H9 (cell line): ENCODE measurements around the gene RCSD1. TPM values are rescaled to one million over a fixed set of nuclear protein-coding genes. Genes with fewer than 3 reads are reported as not detected.

Experiments used
- DNase-seq: peaks from one replicate; pipeline ENCODE4 v3.0.0-alpha.2; 2017
- H2AFZ ChIP-seq: one replicate; pipeline ENCODE4 v1.6.1; 2013; ENCODE audit warnings: mild to moderate bottlenecking, low read length, control low read depth, moderate library complexity
- H2AK5ac ChIP-seq: 2 replicates; pipeline ENCODE4 v1.6.1; 2013; ENCODE audit warnings: low read length, control low read depth, mixed read lengths; ENCODE audit not compliant: insufficient read length
- H2BK120ac ChIP-seq: one replicate; pipeline ENCODE4 v1.6.1; 2013; ENCODE audit warnings: low read depth, mild to moderate bottlenecking, low read length, control low read depth, inconsistent platforms; ENCODE audit not compliant: poor library complexity, severe bottlenecking
- H2BK12ac ChIP-seq: 2 replicates; pipeline ENCODE4 v1.6.1; 2013; ENCODE audit warnings: low read length, control low read depth, mixed read lengths, low read depth; ENCODE audit not compliant: insufficient read length
- H2BK15ac ChIP-seq: 2 replicates; pipeline ENCODE4 v1.6.1; 2013; ENCODE audit warnings: low read depth, low read length, control low read depth
- H2BK20ac ChIP-seq: one replicate; pipeline ENCODE4 v1.6.1; 2013; ENCODE audit warnings: low read depth, mild to moderate bottlenecking, low read length, control low read depth, inconsistent platforms; ENCODE audit not compliant: poor library complexity, severe bottlenecking
- H2BK5ac ChIP-seq: 2 replicates; pipeline ENCODE4 v1.6.1; 2013; ENCODE audit warnings: low read length, control low read depth, mixed read lengths; ENCODE audit not compliant: insufficient read length
- H3K14ac ChIP-seq: 2 replicates; pipeline ENCODE4 v1.6.1; 2013; ENCODE audit warnings: low read length, control low read depth; ENCODE audit not compliant: insufficient read depth
- H3K18ac ChIP-seq: 2 replicates; pipeline ENCODE4 v1.6.1; 2013; ENCODE audit warnings: low read depth, mild to moderate bottlenecking, mixed read lengths, low read length, control low read depth; ENCODE audit not compliant: insufficient read length
- H3K23ac ChIP-seq: 2 replicates; pipeline ENCODE4 v1.6.1; 2013; ENCODE audit warnings: low read length, control low read depth, mixed read lengths, low read depth; ENCODE audit not compliant: insufficient read length
- H3K23me2 ChIP-seq: 2 replicates; pipeline ENCODE4 v1.6.1; 2013; ENCODE audit warnings: low read depth, mild to moderate bottlenecking, mixed read lengths, low read length, control low read depth; ENCODE audit not compliant: insufficient read length, poor library complexity, severe bottlenecking
- H3K27ac ChIP-seq: 2 replicates; pipeline ENCODE4 v1.5.1; 2013; ENCODE audit warnings: low read length, control low read depth, mixed read lengths, low read depth; ENCODE audit not compliant: insufficient read length
- H3K27me3 ChIP-seq: 2 replicates; pipeline ENCODE4 v1.6.1; 2013; ENCODE audit warnings: low read length, control low read depth, inconsistent platforms; ENCODE audit not compliant: insufficient read depth
- H3K4ac ChIP-seq: 2 replicates; pipeline ENCODE4 v1.6.1; 2013; ENCODE audit warnings: low read depth, mild to moderate bottlenecking, control low read depth, inconsistent platforms, low read length, moderate library complexity
- H3K4me1 ChIP-seq: 2 replicates; pipeline ENCODE4 v1.6.1; 2013; ENCODE audit warnings: low read length, control low read depth, inconsistent platforms; ENCODE audit not compliant: insufficient read depth
- H3K4me2 ChIP-seq: 2 replicates; pipeline ENCODE4 v1.6.1; 2013; ENCODE audit warnings: low read length, control low read depth, mixed read lengths; ENCODE audit not compliant: insufficient read length, insufficient read depth
- H3K56ac ChIP-seq: 2 replicates; pipeline ENCODE4 v1.6.1; 2013; ENCODE audit warnings: low read depth, mild to moderate bottlenecking, mixed read lengths, low read length, control low read depth; ENCODE audit not compliant: insufficient read length
- H3K79me1 ChIP-seq: 2 replicates; pipeline ENCODE4 v1.6.1; 2013; ENCODE audit warnings: low read depth, mild to moderate bottlenecking, moderate library complexity, low read length, control low read depth, inconsistent platforms; ENCODE audit not compliant: insufficient read depth, poor library complexity, severe bottlenecking
- H3K79me2 ChIP-seq: 2 replicates; pipeline ENCODE4 v1.6.1; 2013; ENCODE audit warnings: low read length, control low read depth, inconsistent platforms; ENCODE audit not compliant: insufficient read depth
- H3K9ac ChIP-seq: 2 replicates; pipeline ENCODE4 v1.6.1; 2013; ENCODE audit warnings: low read length, control low read depth, mixed read lengths; ENCODE audit not compliant: insufficient read length; ENCODE audit errors: extremely low read depth
- H3K9me3 ChIP-seq: one replicate; pipeline ENCODE4 v1.6.1; 2013; ENCODE audit warnings: low read depth, low read length, inconsistent platforms; ENCODE audit not compliant: control insufficient read depth
- H3T11ph ChIP-seq: one replicate; pipeline ENCODE4 v1.6.1; 2013; ENCODE audit warnings: mild to moderate bottlenecking, low read length, control low read depth, inconsistent platforms
- H4K20me1 ChIP-seq: one replicate; pipeline ENCODE4 v1.6.1; 2013; ENCODE audit not compliant: control insufficient read depth, insufficient read length, insufficient read depth
- H4K5ac ChIP-seq: 2 replicates; pipeline ENCODE4 v1.6.1; 2013; ENCODE audit warnings: low read depth, mild to moderate bottlenecking, mixed read lengths, low read length, control low read depth; ENCODE audit not compliant: insufficient read length
- H4K8ac ChIP-seq: replicated peaks from 2 replicates; pipeline ENCODE4 v1.6.1; 2013; ENCODE audit warnings: low read length, control low read depth, mixed read lengths, low read depth; ENCODE audit not compliant: insufficient read length
- H4K91ac ChIP-seq: 2 replicates; pipeline ENCODE4 v1.6.1; 2013; ENCODE audit warnings: low read depth, mild to moderate bottlenecking, moderate library complexity, mixed read lengths, low read length, control low read depth; ENCODE audit not compliant: insufficient read length
- H3K27ac Mint-ChIP-seq, 3 experiments: 2 replicates in 2 of 3; 3 replicates in 1 of 3; pipeline ENCODE4 v1.8.0; 2020 to 2021; ENCODE audit warnings: mixed read lengths in 3 of 3, mild to moderate bottlenecking in 1 of 3, moderate library complexity in 1 of 3
- H3K27me3 Mint-ChIP-seq: 2 replicates; pipeline ENCODE4 v1.8.0; 2021; ENCODE audit warnings: low read depth, mild to moderate bottlenecking, moderate library complexity, mixed read lengths
- H3K36me3 Mint-ChIP-seq, 3 experiments: 2 replicates in 2 of 3; 3 replicates in 1 of 3; pipeline ENCODE4 v1.8.0; 2020 to 2021; ENCODE audit warnings: low read depth in 3 of 3, mixed read lengths in 3 of 3; ENCODE audit not compliant: insufficient read depth in 1 of 3
- H3K4me1 Mint-ChIP-seq, 2 experiments: 2 replicates each; pipeline ENCODE4 v1.8.0; 2020; ENCODE audit warnings: mixed read lengths in 2 of 2
- H3K4me3 Mint-ChIP-seq, 2 experiments: 2 replicates in 1 of 2; 3 replicates in 1 of 2; pipeline ENCODE4 v1.8.0; 2020 to 2021; ENCODE audit warnings: mild to moderate bottlenecking in 2 of 2, mixed read lengths in 2 of 2, moderate library complexity in 1 of 2
- H3K9me3 Mint-ChIP-seq, 2 experiments: 2 replicates in 1 of 2; 3 replicates in 1 of 2; pipeline ENCODE4 v1.8.0; 2020; ENCODE audit warnings: mild to moderate bottlenecking in 2 of 2, mixed read lengths in 2 of 2, moderate library complexity in 1 of 2
- WGBS: extraction: QIAGEN DNeasy Blood & Tissue Kit; methylation state at CpG from one replicate; pipeline ENCODE4 v1.1.7; 2013; ENCODE audit warnings: missing lambda C conversion rate, low lambda C conversion rate, mixed read lengths; ENCODE audit not compliant: insufficient read length; ENCODE audit errors: extremely low coverage; 5-methylcytosine and 5-hydroxymethylcytosine counted together
- long read RNA-seq: library from polyadenylated mRNA; unstranded; transcript quantifications from one replicate; pipeline ENCODE4 v2.0.0, GENCODE V29; 2020
- total RNA-seq: library from RNA; stranded (reverse); gene quantifications from 2 replicates; pipeline ENCODE4 v1.2.1, GENCODE V29; 2021
- TF ChIP-seq, protein P1 (sequence below): fragments of 200-600 bp; sonication (generic); conservative IDR thresholded peaks from 3 replicates; pipeline ENCODE4 v1.8.0; 2021; ENCODE audit warnings: antibody characterized with exemption, mild to moderate bottlenecking

The RCSD1 gene, protein sequence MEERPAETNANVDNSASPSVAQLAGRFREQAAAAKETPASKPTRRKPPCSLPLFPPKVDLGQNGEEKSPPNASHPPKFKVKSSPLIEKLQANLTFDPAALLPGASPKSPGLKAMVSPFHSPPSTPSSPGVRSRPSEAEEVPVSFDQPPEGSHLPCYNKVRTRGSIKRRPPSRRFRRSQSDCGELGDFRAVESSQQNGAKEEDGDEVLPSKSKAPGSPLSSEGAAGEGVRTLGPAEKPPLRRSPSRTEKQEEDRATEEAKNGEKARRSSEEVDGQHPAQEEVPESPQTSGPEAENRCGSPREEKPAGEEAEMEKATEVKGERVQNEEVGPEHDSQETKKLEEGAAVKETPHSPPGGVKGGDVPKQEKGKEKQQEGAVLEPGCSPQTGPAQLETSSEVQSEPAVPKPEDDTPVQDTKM
- 0.13 and 0.26 TPM in 2 replicates for total RNA-seq
- long read RNA-seq, result 0 reads

DNA sequence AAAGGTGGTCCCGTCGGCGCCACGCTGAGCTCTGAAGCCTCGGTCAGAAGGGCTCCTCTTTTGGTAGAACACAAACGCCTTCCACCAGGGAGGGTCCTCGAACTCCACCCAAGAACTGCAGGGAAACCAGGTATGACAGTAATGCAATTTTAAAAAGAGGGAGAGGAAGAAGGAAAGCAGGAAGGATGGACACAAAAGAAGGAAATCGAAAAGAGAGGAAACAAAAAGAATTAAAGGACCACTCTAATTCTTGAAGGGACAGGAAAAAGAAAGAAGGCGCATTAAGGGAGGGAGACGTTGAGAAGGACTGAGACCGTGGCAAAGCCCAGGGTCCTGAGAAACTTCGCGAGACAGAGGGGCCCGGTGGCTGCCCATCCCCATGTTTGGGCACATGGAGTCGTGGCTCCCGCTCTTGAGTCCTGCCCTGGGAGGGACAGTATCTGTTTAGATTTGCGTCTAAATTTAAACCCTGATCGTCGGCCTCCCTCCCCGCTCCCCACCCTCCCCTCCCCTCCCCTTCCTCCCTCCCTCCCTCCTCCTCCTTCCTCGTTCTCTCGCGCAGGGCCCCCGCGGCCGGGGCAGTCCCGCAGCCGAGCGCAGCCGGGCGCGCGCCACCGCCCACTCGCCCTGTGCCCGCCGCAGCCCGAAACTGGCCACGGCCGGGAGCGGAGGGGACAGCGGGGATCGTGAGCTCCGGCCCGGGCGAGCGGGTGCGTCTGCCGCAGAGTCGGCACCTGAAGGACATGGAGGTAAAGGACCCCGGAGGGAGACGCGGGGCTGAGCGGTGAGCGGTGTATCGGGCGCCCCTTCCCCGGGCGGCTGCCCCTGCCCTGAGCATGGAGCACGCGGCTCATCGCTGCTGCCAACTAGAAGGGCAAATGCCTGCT, at the start of gene RCSD1:
Gene RCSD1, plus strand, starts transcription at position 552 of the 887 bp plus-strand sequence. Its CDS starts 192 bp downstream, at position 744.
- Histone ChIP-seq H2BK15ac (no peak within 1 kb of the TSS), H3K27me3 (peaks cover 21% of the 10 kb centered on the region), H3T11ph (no peak within 1 kb of the TSS), H3K18ac (no peak within 1 kb of the TSS), H3K14ac (peak within 1 kb of the TSS; percentile 42), H3K23ac (no peak within 1 kb of the TSS), H3K4me2 (peak within 1 kb of the TSS; percentile 84), H3K23me2 (peaks cover 5% of the 10 kb centered on the region), H3K9me3 (no peaks in the 10 kb centered on the region), H4K20me1 (no peaks in the 10 kb centered on the region), H3K9ac (no peak within 1 kb of the TSS), H2AK5ac (no peak within 1 kb of the TSS), H2BK5ac (no peak within 1 kb of the TSS), H4K91ac (no peak within 1 kb of the TSS), H2BK120ac (no peak within 1 kb of the TSS), H2BK12ac (no peak within 1 kb of the TSS), H2AFZ (no peak within 1 kb of the TSS), H4K8ac (no peak within 1 kb of the TSS), H3K4me1 (peaks cover 7% of the 10 kb centered on the region; the same call in 1 of the 2 replicates), H3K79me2 (no peaks in the 10 kb centered on the region), H3K56ac (no peak within 1 kb of the TSS), H3K27ac (no peak within 1 kb of the TSS), H3K4ac (no peak within 1 kb of the TSS), H4K5ac (no peak within 1 kb of the TSS), H2BK20ac (no peak within 1 kb of the TSS), H3K79me1 (no peaks in the 10 kb centered on the region)
- WGBS, result no CpG with 5 or more reads among the region's 62 CpGs
- Mint-ChIP-seq H3K4me3 (peak within 1 kb of the TSS; percentile 60 to 82), H3K4me1 (peaks cover 19 to 21% of the 10 kb centered on the region in 2 experiments), H3K27me3 (peaks cover 82% of the 10 kb centered on the region), H3K9me3 (peaks cover 2 to 9% of the 10 kb centered on the region in 2 experiments; a peak in 4 of 5 replicates), H3K36me3 (peaks cover 0 to 2% (median 0%) of the 10 kb centered on the region in 3 experiments; a peak in 3 of 7 replicates), H3K27ac (no peak within 1 kb of the TSS)
- TF ChIP-seq, protein P1, sequence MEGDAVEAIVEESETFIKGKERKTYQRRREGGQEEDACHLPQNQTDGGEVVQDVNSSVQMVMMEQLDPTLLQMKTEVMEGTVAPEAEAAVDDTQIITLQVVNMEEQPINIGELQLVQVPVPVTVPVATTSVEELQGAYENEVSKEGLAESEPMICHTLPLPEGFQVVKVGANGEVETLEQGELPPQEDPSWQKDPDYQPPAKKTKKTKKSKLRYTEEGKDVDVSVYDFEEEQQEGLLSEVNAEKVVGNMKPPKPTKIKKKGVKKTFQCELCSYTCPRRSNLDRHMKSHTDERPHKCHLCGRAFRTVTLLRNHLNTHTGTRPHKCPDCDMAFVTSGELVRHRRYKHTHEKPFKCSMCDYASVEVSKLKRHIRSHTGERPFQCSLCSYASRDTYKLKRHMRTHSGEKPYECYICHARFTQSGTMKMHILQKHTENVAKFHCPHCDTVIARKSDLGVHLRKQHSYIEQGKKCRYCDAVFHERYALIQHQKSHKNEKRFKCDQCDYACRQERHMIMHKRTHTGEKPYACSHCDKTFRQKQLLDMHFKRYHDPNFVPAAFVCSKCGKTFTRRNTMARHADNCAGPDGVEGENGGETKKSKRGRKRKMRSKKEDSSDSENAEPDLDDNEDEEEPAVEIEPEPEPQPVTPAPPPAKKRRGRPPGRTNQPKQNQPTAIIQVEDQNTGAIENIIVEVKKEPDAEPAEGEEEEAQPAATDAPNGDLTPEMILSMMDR, result no peak
- DNase-seq, result no peak
